GM12878 (cell line): ENCODE data around the gene SEPHS1.

ENCODE experiments used
- BACH1 ChIP-seq: fragments of 450-650 bp; IDR thresholded peaks from 2 replicates; pipeline ENCODE4 v1.6.1; 2017; ENCODE audit warnings: mild to moderate bottlenecking, borderline replicate concordance
- CHD2 ChIP-seq: IDR thresholded peaks from 2 replicates; pipeline ENCODE4 v1.6.1; 2011; ENCODE audit warnings: low read depth, low read length, improper control_type of control experiment, borderline replicate concordance
- HDAC6 ChIP-seq: fragments of 200-600 bp; sonication (generic); IDR thresholded peaks from one replicate; pipeline ENCODE4 v1.8.0; 2017; ENCODE audit warnings: antibody characterized with exemption; ENCODE audit not compliant: unreplicated experiment
- POLR2A ChIP-seq: IDR thresholded peaks from 2 replicates; pipeline ENCODE4 v1.6.1; 2011; ENCODE audit warnings: low read depth, mild to moderate bottlenecking, low read length
- POLR2AphosphoS5 ChIP-seq: IDR thresholded peaks from 2 replicates; pipeline ENCODE4 v1.6.1; 2011; ENCODE audit warnings: mild to moderate bottlenecking, low read length, inconsistent platforms
- TF ChIP-seq, protein P1 (sequence below), 3 experiments: IDR thresholded peaks in 2 of 3; conservative IDR thresholded peaks in 1 of 3; 2 replicates each; pipeline ENCODE4 v1.5.1; 2011; ENCODE audit warnings: low read depth in 3 of 3, low read length in 3 of 3, mild to moderate bottlenecking in 3 of 3, control low read depth in 2 of 3, moderate library complexity in 2 of 3, inconsistent platforms in 1 of 3, mixed read lengths in 1 of 3; ENCODE audit not compliant: control insufficient read depth in 2 of 3, insufficient read depth in 1 of 3; ENCODE audit errors: extremely low read depth in 1 of 3
- TF ChIP-seq, protein P2 (sequence below): IDR thresholded peaks from 2 replicates; pipeline ENCODE4 v1.6.1; 2012; ENCODE audit warnings: mild to moderate bottlenecking, low read depth, low read length
- TF ChIP-seq, protein P3 (sequence below): IDR thresholded peaks from 2 replicates; pipeline ENCODE4 v1.6.1; 2012; ENCODE audit warnings: low read length, inconsistent platforms
- TF ChIP-seq, protein P4 (sequence below): fragments of 450-650 bp; IDR thresholded peaks from 2 replicates; pipeline ENCODE4 v1.6.1; 2017; ENCODE audit warnings: mild to moderate bottlenecking

DNA sequence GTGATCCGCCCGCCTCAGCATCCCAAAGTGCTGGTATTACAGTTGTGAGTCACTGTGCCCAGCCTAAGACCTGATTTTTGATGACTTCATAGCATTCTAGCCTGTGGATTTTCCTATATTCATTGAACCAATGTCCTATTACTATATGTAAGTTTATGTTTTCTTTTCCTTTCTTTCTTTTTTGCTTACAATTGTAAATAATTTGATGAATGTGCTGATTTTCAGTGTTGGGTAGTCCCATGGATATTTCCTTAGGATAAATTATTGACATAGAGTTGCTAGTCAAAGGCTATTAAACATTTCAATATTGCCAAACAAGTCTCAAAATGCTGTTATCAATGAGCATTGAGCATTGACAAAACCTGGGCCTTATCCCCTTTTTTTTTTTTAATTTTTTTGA lies 38.3 kb downstream of the SEPHS1 start:
- TF ChIP-seq, protein P1, sequence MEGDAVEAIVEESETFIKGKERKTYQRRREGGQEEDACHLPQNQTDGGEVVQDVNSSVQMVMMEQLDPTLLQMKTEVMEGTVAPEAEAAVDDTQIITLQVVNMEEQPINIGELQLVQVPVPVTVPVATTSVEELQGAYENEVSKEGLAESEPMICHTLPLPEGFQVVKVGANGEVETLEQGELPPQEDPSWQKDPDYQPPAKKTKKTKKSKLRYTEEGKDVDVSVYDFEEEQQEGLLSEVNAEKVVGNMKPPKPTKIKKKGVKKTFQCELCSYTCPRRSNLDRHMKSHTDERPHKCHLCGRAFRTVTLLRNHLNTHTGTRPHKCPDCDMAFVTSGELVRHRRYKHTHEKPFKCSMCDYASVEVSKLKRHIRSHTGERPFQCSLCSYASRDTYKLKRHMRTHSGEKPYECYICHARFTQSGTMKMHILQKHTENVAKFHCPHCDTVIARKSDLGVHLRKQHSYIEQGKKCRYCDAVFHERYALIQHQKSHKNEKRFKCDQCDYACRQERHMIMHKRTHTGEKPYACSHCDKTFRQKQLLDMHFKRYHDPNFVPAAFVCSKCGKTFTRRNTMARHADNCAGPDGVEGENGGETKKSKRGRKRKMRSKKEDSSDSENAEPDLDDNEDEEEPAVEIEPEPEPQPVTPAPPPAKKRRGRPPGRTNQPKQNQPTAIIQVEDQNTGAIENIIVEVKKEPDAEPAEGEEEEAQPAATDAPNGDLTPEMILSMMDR (IDR thresholded peaks at IDR 0.05 in 2 of 3, conservative IDR thresholded peaks at IDR 0.05 in 1 of 3; ENCODE audit: control insufficient read depth in 2 of 3, extremely low read depth in 1 of 3, insufficient read depth in 1 of 3, low read depth in 3 of 3, low read length in 3 of 3), result no peak
- TF ChIP-seq CHD2, result no peak
- TF ChIP-seq POLR2AphosphoS5, result no peak
- TF ChIP-seq, protein P2, sequence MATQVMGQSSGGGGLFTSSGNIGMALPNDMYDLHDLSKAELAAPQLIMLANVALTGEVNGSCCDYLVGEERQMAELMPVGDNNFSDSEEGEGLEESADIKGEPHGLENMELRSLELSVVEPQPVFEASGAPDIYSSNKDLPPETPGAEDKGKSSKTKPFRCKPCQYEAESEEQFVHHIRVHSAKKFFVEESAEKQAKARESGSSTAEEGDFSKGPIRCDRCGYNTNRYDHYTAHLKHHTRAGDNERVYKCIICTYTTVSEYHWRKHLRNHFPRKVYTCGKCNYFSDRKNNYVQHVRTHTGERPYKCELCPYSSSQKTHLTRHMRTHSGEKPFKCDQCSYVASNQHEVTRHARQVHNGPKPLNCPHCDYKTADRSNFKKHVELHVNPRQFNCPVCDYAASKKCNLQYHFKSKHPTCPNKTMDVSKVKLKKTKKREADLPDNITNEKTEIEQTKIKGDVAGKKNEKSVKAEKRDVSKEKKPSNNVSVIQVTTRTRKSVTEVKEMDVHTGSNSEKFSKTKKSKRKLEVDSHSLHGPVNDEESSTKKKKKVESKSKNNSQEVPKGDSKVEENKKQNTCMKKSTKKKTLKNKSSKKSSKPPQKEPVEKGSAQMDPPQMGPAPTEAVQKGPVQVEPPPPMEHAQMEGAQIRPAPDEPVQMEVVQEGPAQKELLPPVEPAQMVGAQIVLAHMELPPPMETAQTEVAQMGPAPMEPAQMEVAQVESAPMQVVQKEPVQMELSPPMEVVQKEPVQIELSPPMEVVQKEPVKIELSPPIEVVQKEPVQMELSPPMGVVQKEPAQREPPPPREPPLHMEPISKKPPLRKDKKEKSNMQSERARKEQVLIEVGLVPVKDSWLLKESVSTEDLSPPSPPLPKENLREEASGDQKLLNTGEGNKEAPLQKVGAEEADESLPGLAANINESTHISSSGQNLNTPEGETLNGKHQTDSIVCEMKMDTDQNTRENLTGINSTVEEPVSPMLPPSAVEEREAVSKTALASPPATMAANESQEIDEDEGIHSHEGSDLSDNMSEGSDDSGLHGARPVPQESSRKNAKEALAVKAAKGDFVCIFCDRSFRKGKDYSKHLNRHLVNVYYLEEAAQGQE, result no peak
- TF ChIP-seq, protein P3, sequence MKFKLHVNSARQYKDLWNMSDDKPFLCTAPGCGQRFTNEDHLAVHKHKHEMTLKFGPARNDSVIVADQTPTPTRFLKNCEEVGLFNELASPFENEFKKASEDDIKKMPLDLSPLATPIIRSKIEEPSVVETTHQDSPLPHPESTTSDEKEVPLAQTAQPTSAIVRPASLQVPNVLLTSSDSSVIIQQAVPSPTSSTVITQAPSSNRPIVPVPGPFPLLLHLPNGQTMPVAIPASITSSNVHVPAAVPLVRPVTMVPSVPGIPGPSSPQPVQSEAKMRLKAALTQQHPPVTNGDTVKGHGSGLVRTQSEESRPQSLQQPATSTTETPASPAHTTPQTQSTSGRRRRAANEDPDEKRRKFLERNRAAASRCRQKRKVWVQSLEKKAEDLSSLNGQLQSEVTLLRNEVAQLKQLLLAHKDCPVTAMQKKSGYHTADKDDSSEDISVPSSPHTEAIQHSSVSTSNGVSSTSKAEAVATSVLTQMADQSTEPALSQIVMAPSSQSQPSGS, result no peak
- TF ChIP-seq HDAC6, result no peak
- no peak for TF ChIP-seq BACH1
- no peak for TF ChIP-seq POLR2A
- TF ChIP-seq, protein P4, sequence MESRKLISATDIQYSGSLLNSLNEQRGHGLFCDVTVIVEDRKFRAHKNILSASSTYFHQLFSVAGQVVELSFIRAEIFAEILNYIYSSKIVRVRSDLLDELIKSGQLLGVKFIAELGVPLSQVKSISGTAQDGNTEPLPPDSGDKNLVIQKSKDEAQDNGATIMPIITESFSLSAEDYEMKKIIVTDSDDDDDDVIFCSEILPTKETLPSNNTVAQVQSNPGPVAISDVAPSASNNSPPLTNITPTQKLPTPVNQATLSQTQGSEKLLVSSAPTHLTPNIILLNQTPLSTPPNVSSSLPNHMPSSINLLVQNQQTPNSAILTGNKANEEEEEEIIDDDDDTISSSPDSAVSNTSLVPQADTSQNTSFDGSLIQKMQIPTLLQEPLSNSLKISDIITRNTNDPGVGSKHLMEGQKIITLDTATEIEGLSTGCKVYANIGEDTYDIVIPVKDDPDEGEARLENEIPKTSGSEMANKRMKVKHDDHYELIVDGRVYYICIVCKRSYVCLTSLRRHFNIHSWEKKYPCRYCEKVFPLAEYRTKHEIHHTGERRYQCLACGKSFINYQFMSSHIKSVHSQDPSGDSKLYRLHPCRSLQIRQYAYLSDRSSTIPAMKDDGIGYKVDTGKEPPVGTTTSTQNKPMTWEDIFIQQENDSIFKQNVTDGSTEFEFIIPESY, result no peak
